ENCODE data around the gene RNF144A. TPM values are rescaled to one million over a fixed set of nuclear protein-coding genes. Genes with fewer than 3 reads are reported as not detected.

RNF144A gene
- polyA plus RNA-seq, 3 donors: 0.30 to 0.68 (median 0.48) TPM

GRCh38 chr2:6922201-6922656 lies 5.0 kb downstream of the RNF144A start:
- Mint-ChIP-seq H3K4me3 (no peak overlapping the region), H3K27me3 (ENCODE audit: low read depth in 3 of 3) (peaks cover 2 to 11% (median 9%) of the 10 kb centered on the region in 3 donors), H3K9me3 (peaks cover 0 to 3% (median 0%) of the 10 kb centered on the region in 7 donors), H3K36me3 (peaks cover 0 to 5% of the 10 kb centered on the region in 2 donors), H3K27ac (no peak overlapping the region), H3K4me1 (peaks cover 18% of the 10 kb centered on the region)
- Histone ChIP-seq H3K4me3 (replicated peaks in 1 of 3; ENCODE audit: low read depth in 2 of 3, low read length in 3 of 3) (no peak overlapping the region), H3K27me3 (ENCODE audit: control insufficient read depth in 2 of 2, insufficient read depth in 2 of 2, low read length in 2 of 2) (no peaks in the 10 kb centered on the region), H2AFZ (ENCODE audit: insufficient read depth, low read depth, low read length, poor library complexity, severe bottlenecking) (no peak overlapping the region), H4K20me1 (ENCODE audit: insufficient read depth, low read length) (no peaks in the 10 kb centered on the region), H3K4me2 (replicated peaks; ENCODE audit: extremely low read depth, low read length, poor library complexity, severe bottlenecking) (no peak overlapping the region), H3K9me3 (replicated peaks in 1 of 2; ENCODE audit: control insufficient read depth in 1 of 2, insufficient read depth in 1 of 2, low read length in 2 of 2) (no peaks in the 10 kb centered on the region), H3K36me3 (replicated peaks in 1 of 2; ENCODE audit: control insufficient read depth in 1 of 2, insufficient read depth in 2 of 2, low read length in 2 of 2) (no peaks in the 10 kb centered on the region), H3K27ac (ENCODE audit: low read depth in 1 of 2, low read length in 2 of 2) (no peak overlapping the region), H3K4me1 (ENCODE audit: control insufficient read depth in 1 of 2, insufficient read depth in 2 of 2, low read length in 2 of 2) (peaks cover 8% of the 10 kb centered on the region in 2 donors), H3K9ac (ENCODE audit: insufficient read depth, low read length, poor library complexity, severe bottlenecking) (no peak overlapping the region), H3K79me2 (ENCODE audit: insufficient read depth, low read length) (peaks cover 12% of the 10 kb centered on the region)
- WGBS (ENCODE audit: insufficient coverage): 100% methylated on average over 3 of the region's 8 CpGs
- intact Hi-C loops (cut with micrococcal nuclease): loop anchor here in 1 of 2 donors (5.0 kb wide), 1 partner anchor 90 kb away; no protein-coding TSS in a partner anchor
- TF ChIP-seq CTCF (IDR thresholded peaks at IDR 0.05): no peak
- no peak for DNase-seq

- H3K27ac Mint-ChIP-seq: peak overlapping the region in 1 of 7 donors; percentile 7
- peaks cover 16% of the 10 kb centered on the region for H3K4me1 Mint-ChIP-seq
- H3K4me1 ChIP-seq (ENCODE audit: control insufficient read depth in 1 of 2, insufficient read depth in 2 of 2, low read length in 2 of 2): peaks cover 2 to 4% of the 10 kb centered on the region in 2 donors
Measured at GRCh38 chr2:6923319-6923718, 6.1 kb downstream of the RNF144A start.

More at GRCh38 chr2:6923319-6923718, 6.1 kb downstream of the RNF144A start:
- WGBS (ENCODE audit: insufficient coverage): 100% methylated on average over 3 of the region's 10 CpGs
- Histone ChIP-seq H4K20me1 (ENCODE audit: insufficient read depth, low read length) (no peaks in the 10 kb centered on the region), H3K4me3 (replicated peaks in 1 of 3; ENCODE audit: low read depth in 2 of 3, low read length in 3 of 3) (no peak overlapping the region), H3K36me3 (replicated peaks in 1 of 2; ENCODE audit: control insufficient read depth in 1 of 2, insufficient read depth in 2 of 2, low read length in 2 of 2) (no peaks in the 10 kb centered on the region), H2AFZ (ENCODE audit: insufficient read depth, low read depth, low read length, poor library complexity, severe bottlenecking) (no peak overlapping the region), H3K27me3 (ENCODE audit: control insufficient read depth in 2 of 2, insufficient read depth in 2 of 2, low read length in 2 of 2) (no peaks in the 10 kb centered on the region), H3K9me3 (replicated peaks in 1 of 2; ENCODE audit: control insufficient read depth in 1 of 2, insufficient read depth in 1 of 2, low read length in 2 of 2) (peaks cover 0 to 3% of the 10 kb centered on the region in 2 donors), H3K79me2 (ENCODE audit: insufficient read depth, low read length) (peaks cover 12% of the 10 kb centered on the region), H3K9ac (ENCODE audit: insufficient read depth, low read length, poor library complexity, severe bottlenecking) (no peak overlapping the region), H3K4me2 (replicated peaks; ENCODE audit: extremely low read depth, low read length, poor library complexity, severe bottlenecking) (no peak overlapping the region), H3K27ac (ENCODE audit: low read depth in 1 of 2, low read length in 2 of 2) (no peak overlapping the region)
- intact Hi-C loops (cut with micrococcal nuclease): loop anchor here in 1 of 2 donors (5.0 kb wide), 1 partner anchor 89 kb away; no protein-coding TSS in a partner anchor
- no peak for DNase-seq
- Mint-ChIP-seq H3K9me3 (peaks cover 0 to 5% (median 2%) of the 10 kb centered on the region in 7 donors), H3K36me3 (peaks cover 2 to 5% of the 10 kb centered on the region in 2 donors), H3K27me3 (ENCODE audit: low read depth in 3 of 3) (peaks cover 2 to 8% (median 6%) of the 10 kb centered on the region in 3 donors), H3K4me3 (no peak overlapping the region)
- TF ChIP-seq CTCF (IDR thresholded peaks at IDR 0.05): no peak

Data from CD14-positive monocyte (primary cell).